ENCODE results near the gene TPX2.
"Not testable (repeated sequence)": the region's sequence is repeated elsewhere in the genome, so short reads cannot be mapped to it uniquely, and the experiment has no call there.

TPX2 gene

DNA sequence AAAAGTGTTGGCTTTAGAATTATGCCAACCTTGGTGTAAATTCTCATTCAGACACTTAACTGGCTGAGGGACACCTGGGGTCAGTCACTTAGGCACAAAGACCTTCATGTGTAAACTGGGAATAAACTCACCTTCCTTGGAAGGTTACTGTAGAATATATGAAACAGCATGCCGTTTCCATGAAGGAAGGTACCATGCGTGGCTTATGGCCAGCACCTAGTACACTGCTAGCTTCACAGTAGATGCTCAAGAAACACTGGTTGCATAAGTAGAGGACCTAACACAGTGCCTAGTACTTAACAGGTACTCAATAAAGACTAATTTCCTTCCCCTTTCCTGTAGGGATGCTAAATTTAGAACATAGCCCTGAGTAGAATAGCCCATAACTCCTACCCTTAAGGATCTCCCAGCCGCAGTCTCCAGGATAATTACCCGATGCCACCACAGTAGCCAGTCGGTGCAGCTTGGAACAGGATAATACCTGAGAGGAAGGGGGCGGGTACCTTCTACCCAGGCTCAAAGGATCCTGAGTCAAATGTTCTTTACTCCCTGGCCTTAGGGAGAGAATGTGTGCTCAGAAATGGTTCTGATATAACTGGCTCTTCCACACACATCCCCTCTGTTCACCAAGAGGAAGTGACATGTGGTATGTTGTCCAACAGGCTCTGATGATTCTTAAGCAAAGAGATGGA is 20.0 kb upstream of the TPX2 start:
- in situ Hi-C loops (cut with HindIII; ENCODE audit: low sequenced_read_pairs): loop anchor here (10.0 kb wide), 1 partner anchor 154 kb away; no protein-coding TSS in a partner anchor

GRCh38 chr20:31719644-31720485 is 19.2 kb upstream of the TPX2 start:
- in situ Hi-C loops (cut with HindIII; ENCODE audit: low sequenced_read_pairs): loop anchor here (5.0 to 10.0 kb wide), 2 partner anchors 73 to 155 kb away; no protein-coding TSS in a partner anchor

- in situ Hi-C loops (cut with HindIII; ENCODE audit: low sequenced_read_pairs): loop anchor here (5.0 kb wide), 1 partner anchor 73 kb away; no protein-coding TSS in a partner anchor
These were observed 18.3 kb upstream of the TPX2 start for GRCh38 chr20:31720486-31721407.

DNA sequence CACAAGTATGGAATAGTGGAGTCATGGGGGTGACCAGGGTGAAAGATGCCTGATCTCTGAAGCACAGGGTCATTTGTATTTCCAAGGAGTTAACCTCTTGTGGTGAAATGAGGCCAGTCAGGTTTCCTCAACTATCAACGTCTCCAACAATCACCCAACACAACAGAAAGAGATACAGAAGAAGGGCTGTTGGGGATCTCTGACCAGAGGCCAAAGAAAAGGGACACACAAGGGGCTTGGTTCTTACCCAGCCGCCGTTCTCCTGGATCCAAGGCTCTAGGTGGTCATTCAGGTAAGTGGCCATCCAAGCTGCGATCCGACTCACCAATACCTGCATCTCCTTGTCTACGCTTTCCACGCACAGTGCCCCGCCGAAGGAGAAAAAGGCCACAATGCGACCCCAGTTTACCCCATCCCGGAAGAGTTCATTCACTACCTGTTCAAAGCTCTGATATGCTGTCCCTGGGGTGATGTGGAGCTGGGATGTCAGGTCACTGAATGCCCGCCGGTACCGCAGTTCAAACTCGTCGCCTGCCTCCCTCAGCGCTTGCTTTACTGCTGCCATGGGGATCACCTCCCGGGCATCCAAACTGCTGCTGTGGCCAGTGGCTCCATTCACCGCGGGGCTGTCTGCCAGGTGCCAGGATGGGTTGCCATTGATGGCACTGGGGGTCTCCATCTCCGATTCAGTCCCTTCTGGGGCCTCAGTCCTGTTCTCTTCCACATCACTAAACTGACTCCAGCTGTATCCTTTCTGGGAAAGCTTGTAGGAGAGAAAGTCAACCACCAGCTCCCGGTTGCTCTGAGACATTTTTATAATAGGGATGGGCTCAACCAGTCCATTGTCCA is 17.5 kb upstream of the TPX2 start:
- in situ Hi-C loops (cut with HindIII; ENCODE audit: low sequenced_read_pairs): loop anchor here (5.0 kb wide), 1 partner anchor 74 kb away; no protein-coding TSS in a partner anchor

DNA sequence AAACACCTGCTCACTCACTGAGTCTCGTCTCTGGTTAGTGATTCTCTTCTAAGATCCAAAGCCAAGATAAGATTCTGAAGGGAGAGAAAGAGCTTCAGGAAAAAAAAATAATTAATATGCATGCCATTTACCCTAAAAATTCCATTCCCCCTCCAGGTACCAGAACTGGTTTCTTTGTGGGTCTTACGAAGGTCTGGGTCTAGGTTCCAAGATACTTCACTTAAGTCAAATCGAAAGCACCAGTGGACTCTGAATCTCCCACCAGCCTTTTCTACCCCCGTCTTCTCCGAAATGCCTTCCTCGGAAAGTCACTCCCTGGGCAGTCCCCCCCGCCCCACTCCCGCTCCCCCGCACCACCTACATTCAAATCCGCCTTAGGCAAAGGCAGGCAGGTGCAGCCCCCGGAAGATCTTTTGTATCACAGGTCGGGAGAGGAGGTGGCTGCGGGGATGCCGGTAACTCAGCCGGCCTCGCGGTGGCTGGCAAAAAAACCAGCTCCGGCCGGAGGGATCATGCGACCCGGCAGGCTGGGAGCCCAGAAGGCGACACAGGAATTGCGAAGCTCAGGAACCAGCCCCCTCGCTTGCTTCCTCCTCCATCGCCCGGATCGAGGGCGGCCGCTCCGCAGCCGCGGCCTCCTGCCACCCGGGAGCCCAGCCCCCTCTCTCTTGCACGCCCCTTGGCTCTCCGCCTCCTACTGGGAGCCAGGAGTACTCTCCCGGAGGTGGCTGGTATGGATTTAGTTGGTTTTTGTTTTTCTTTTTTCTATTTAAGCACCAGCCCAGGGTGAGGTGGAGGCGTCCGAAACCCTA is 16.6 kb upstream of the TPX2 start, which contains the start of gene BCL2L1:
BCL2L1 (minus strand) TSS at position 612 of the 812 bp plus-strand sequence. CDS start 650 bp downstream, outside the sequence.
- in situ Hi-C loops (cut with HindIII; ENCODE audit: low sequenced_read_pairs): loop anchor here (5.0 kb wide), 1 partner anchor 75 kb away; no protein-coding TSS in a partner anchor

DNA sequence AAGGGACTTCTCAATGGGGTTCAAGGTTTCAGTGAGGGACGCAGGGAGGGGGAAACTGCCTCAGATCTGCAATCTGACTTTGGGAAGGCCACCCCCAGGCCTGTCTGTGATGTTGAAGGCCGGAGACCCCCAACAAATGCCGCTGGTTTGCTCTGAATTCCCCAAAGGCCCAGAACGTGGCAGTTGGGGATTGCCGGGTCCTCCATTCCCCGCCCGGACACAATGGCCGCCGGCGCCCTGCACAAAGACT is 16.1 kb upstream of the TPX2 start:
- in situ Hi-C loops (cut with HindIII; ENCODE audit: low sequenced_read_pairs): loop anchor here (5.0 kb wide), 1 partner anchor 76 kb away; no protein-coding TSS in a partner anchor

DNA sequence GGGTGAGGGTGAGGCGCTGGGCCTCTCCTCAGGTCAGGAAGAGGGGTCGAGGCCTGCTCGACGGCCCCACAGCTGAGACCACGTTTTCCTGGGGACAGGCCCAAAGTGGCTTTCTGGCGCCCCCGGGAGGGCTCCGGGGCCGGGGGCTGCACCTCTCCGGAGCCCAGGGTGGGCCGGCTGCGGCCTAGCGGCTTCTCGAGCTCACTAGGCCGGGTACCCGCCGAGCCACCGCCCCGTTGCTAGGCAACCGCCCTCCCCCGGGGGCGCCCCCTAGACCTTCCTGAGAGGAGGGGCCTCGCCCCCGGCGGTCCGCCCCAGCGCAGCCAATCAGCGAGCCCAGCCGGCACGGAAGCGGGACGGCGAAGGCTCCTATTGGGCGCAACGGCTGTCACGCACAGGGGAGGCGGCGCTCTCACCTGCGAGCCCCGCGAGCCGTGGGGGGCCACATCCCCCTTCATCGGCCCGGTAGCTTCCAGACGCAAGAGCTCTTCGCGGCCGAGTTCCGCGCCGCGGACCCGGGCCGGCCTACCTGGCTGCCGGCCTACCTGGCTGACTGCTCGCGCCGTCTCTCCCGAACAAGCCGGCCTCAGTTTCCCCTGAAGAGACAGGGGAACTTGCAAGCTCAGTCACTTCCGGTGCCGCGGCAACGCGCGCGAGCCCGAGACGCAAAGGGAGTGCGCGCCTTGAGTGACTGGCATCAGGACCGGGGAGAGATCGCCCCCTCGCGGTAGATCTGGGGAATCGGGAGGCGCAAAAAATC is 15.6 kb upstream of the TPX2 start:
- in situ Hi-C loops (cut with HindIII; ENCODE audit: low sequenced_read_pairs): loop anchor here (5.0 kb wide), 1 partner anchor 76 kb away; no protein-coding TSS in a partner anchor

- in situ Hi-C loops (cut with HindIII; ENCODE audit: low sequenced_read_pairs): no loop called here
These were observed 7.8 kb upstream of the TPX2 start for GRCh38 chr20:31731321-31731717.

GRCh38 chr20:31739550-31739977 is 474 bp downstream of the TPX2 start:
- in situ Hi-C loops (cut with HindIII; ENCODE audit: low sequenced_read_pairs): no loop called here

- in situ Hi-C loops (cut with HindIII; ENCODE audit: low sequenced_read_pairs): no loop called here
These were observed 1.1 kb downstream of the TPX2 start for GRCh38 chr20:31740208-31740607.

DNA sequence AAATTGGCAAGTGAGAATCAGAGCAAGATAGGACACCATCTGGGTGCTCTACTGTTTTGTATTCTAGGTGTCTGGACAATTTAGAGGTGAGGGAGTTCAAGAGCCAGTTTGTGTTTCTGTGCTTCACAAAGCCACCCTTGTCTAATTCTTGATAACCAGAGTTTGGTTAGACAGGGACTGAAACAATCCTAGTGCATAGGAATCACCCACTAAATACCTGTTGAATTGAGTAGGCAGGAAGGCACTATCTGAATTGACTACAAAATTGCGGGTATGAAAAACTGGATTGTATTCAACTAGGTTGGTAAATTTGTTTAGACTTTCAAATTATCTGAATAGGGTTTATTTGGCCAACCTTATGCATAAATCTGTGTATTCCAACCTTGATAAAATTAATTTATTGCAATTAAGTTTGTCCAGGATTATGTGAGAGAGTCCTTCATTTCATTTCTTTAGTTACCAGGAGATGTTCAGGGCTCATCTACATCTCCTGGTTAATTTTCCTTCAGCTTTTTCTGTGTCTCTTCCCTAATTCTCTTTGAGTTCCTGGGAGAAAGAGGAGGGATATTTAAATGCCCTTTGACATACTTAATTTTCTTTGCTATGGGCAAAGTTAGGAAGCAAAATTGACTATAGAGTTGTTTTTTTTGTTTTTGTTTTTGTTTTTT is 1.7 kb downstream of the TPX2 start:
- in situ Hi-C loops (cut with HindIII; ENCODE audit: low sequenced_read_pairs): no loop called here

DNA sequence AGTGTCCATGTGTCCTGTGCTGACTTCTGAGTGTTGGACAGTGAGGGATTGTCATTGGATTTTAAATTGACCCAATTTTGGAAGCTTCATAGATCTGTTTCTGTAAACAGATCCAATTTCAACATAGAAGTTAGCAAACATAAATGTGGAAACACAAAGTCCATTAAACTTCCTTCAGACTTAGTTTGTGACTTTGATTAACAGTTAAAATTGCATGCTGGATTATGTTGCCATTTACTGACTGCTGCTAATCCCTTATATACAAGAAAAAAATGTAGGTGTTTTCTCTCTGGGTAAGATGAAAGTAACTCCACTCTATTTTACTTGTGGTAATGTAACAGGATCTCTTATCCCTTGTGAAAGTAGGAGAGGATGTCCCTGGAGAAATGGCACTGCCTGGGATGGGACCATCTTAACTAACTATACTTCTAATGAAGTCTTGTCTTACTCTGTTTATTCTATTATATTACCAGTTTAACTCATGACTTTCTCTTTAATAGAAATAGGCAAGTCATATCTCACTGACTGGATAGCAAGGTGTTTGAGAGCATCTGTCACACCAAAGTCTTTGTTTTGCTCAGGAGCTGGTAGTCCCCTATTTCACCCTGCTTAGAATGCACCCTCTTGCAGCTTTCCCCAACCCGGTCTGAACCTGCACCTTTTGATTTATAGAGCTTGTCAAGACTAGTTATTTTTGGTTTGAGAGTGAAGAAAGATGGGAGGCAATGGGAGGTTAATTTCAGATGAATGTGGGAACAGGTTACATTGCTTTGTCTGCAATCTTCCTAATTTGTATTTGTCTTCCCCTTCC is 7.2 kb downstream of the TPX2 start:
- in situ Hi-C loops (cut with HindIII; ENCODE audit: low sequenced_read_pairs): no loop called here

DNA sequence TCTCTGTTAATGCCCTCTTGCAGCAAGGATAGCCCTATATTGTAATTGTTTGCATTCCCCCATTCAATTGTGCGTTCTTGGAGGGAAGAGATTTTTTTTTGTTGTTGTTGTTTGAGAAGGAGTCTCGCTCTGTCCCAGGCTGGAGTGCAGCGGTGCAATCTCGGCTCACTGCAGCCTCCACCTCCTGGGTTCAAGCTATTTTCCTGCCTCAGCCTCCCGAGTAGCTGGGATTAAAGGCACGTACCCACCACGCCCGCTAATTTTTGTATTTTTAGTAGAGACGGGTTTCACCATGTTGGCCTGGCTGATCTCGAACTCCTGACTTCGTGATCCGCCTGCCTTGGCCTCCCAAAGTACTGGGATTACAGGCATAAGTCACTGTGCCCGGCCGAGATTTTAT is 7.9 kb downstream of the TPX2 start:
- in situ Hi-C loops (cut with HindIII; ENCODE audit: low sequenced_read_pairs): not testable (repeated sequence)

DNA sequence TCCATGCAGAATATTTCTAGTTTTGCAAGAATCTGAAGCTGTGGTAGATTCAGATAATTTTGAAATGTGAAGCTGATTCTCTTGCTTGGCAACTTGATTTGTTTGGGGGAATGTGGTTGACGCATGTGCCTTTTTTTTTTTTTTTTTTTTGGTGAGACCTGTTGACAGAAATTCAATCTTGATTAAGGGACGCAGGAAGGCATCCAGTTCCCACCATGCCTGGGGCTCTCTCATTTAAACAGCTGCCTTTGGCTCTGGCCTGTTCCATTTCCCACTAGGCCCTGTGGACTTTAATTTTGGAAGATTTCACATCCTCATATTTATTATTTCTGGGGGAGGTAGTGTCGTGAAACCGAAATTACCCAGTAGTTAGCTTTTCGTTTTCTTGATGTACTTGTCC is 8.6 kb downstream of the TPX2 start:
- in situ Hi-C loops (cut with HindIII; ENCODE audit: low sequenced_read_pairs): no loop called here

- in situ Hi-C loops (cut with HindIII; ENCODE audit: low sequenced_read_pairs): no loop called here
These were observed 10.1 kb downstream of the TPX2 start for GRCh38 chr20:31749223-31749622.

DNA sequence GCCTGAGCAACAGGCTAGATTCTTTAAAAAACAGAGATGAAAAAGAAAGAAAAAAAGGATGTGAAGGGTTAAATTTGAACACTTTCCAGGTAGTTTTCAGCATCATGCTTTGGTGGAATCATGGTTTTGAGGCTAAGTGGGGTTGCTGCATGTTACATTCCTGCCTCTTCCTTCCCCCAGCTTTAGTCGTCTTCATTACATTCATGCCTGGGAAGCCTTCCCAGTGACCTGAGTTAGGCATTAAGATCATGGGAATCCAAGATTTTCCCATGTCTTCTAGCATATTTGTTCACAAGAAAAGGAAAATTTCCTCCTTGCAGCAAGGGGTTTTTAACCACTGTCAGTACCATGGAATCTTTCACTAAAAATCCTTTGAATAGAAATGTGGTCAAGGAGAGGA is 12.0 kb downstream of the TPX2 start:
- in situ Hi-C loops (cut with HindIII; ENCODE audit: low sequenced_read_pairs): loop anchor here (5.0 kb wide), 1 partner anchor 36 kb away; no protein-coding TSS in a partner anchor

- in situ Hi-C loops (cut with HindIII; ENCODE audit: low sequenced_read_pairs): no loop called here
These were observed 18.2 kb downstream of the TPX2 start for GRCh38 chr20:31757254-31757653.

Data from endothelial cell of hepatic sinusoid (primary cell).